ENCODE measurements around the gene UROC1.

Gene UROC1

DNA sequence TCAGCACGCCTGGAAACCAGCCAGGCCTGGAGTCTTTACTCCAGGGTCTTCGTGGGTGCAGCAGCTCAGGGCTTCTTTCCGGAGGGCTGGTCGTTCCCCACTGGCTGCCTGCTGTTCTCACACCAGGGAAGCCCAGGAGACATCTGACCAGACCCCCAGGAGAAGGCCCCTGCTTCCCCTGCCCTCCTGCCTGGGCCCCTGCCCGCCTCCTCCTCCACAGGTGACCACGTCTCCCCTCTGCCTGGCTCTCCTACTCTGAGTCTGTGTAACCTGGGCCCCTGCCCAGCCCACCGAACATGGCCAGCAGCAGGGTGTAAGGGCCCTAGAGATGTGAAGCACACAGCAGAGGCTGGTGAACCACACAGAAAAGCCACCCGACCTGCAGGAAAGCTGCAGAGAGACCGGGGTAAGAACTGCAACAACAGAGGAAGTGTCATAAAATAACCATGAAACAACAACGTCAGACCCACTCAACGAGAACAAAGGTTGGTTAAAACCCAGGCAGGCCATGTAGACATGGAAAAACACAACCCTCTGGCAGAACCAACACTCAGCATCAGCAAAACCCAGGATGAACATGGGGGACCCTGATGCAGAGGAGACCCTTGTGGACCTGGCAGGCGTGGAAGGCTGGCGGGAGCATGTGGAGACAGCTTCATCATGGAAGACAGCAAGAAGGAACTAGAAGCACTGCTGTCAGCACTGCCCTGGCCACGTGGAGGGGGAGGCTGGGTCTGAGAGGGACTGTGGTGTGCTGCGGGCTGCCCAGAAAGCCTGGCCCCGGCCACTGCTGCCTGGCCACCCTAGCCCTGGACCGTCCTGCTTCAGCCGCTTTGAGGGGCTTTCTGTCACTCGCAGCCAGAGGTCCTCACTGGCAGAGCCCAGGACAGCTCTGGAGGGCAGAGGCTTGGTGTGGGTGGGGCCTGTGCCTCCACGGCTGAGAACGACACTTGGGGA lies 20.4 kb downstream of the UROC1 start:
- Histone ChIP-seq H3K27me3 (ENCODE audit: control insufficient read depth, insufficient read depth, low read length, poor library complexity, severe bottlenecking) (no peaks in the 10 kb centered on the region), H3K27ac (ENCODE audit: insufficient read depth, low read depth, low read length, poor library complexity, severe bottlenecking) (no peak overlapping the region), H3K4me3 (ENCODE audit: insufficient read depth, low read depth, low read length) (no peak overlapping the region), H3K9me3 (ENCODE audit: control insufficient read depth, low read length) (no peaks in the 10 kb centered on the region), H3K4me1 (ENCODE audit: control insufficient read depth, insufficient read depth, low read length) (peaks cover 11% of the 10 kb centered on the region), H3K36me3 (ENCODE audit: control insufficient read depth, insufficient read depth, low read length) (no peaks in the 10 kb centered on the region)
- 85% methylated on average over 21 of the region's 21 CpGs for WGBS, 2 experiments

- WGBS, 2 experiments, result 94 to 95% methylated on average over 8 of the region's 8 CpGs
- Histone ChIP-seq H3K27ac (ENCODE audit: insufficient read depth, low read depth, low read length, poor library complexity, severe bottlenecking) (no peak overlapping the region), H3K36me3 (ENCODE audit: control insufficient read depth, insufficient read depth, low read length) (no peaks in the 10 kb centered on the region), H3K9me3 (ENCODE audit: control insufficient read depth, low read length) (no peaks in the 10 kb centered on the region), H3K27me3 (ENCODE audit: control insufficient read depth, insufficient read depth, low read length, poor library complexity, severe bottlenecking) (no peaks in the 10 kb centered on the region), H3K4me3 (ENCODE audit: insufficient read depth, low read depth, low read length) (no peak overlapping the region), H3K4me1 (ENCODE audit: control insufficient read depth, insufficient read depth, low read length) (peaks cover 3% of the 10 kb centered on the region)
Measured at GRCh38 chr3:126495786-126496185, 21.8 kb downstream of the UROC1 start.

DNA sequence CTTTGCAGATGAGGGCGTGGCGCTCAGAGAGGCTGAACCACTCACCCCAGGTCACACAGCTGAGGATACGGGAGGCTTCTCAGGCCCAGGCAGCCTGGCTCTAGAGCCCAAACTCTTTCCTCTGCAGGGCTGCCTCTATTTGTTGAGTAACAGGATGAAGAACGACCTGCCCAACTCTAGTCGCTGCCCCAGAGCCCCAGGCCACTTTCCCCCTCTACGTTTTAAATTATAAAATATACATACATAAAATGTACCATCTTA lies 22.7 kb downstream of the UROC1 start:
- Histone ChIP-seq H3K4me1 (ENCODE audit: control insufficient read depth, insufficient read depth, low read length) (peaks cover 4% of the 10 kb centered on the region), H3K27me3 (ENCODE audit: control insufficient read depth, insufficient read depth, low read length, poor library complexity, severe bottlenecking) (no peaks in the 10 kb centered on the region), H3K9me3 (ENCODE audit: control insufficient read depth, low read length) (no peaks in the 10 kb centered on the region), H3K36me3 (ENCODE audit: control insufficient read depth, insufficient read depth, low read length) (no peaks in the 10 kb centered on the region), H3K4me3 (ENCODE audit: insufficient read depth, low read depth, low read length) (no peak overlapping the region), H3K27ac (ENCODE audit: insufficient read depth, low read depth, low read length, poor library complexity, severe bottlenecking) (no peak overlapping the region)
- WGBS, 2 experiments, result 96 to 98% methylated on average over 6 of the region's 6 CpGs

- no peaks in the 10 kb centered on the region for H3K27me3 ChIP-seq (ENCODE audit: control insufficient read depth, insufficient read depth, low read length, poor library complexity, severe bottlenecking)
- H3K9me3 ChIP-seq (ENCODE audit: control insufficient read depth, low read length), result no peaks in the 10 kb centered on the region
- H3K27ac ChIP-seq (ENCODE audit: insufficient read depth, low read depth, low read length, poor library complexity, severe bottlenecking), result no peak overlapping the region
- no peak overlapping the region for H3K4me3 ChIP-seq (ENCODE audit: insufficient read depth, low read depth, low read length)
- peaks cover 4% of the 10 kb centered on the region for H3K4me1 ChIP-seq (ENCODE audit: control insufficient read depth, insufficient read depth, low read length)
- WGBS, 2 experiments, result 88 to 89% methylated on average over 12 of the region's 12 CpGs
- no peaks in the 10 kb centered on the region for H3K36me3 ChIP-seq (ENCODE audit: control insufficient read depth, insufficient read depth, low read length)
Measured at GRCh38 chr3:126494204-126494969, 23.2 kb downstream of the UROC1 start.

GRCh38 chr3:126493739-126494138 lies 23.8 kb downstream of the UROC1 start:
- no peaks in the 10 kb centered on the region for H3K36me3 ChIP-seq (ENCODE audit: control insufficient read depth, insufficient read depth, low read length)
- 86 to 90% methylated on average over 8 to 9 of the region's 9 CpGs for WGBS, 2 experiments
- H3K9me3 ChIP-seq (ENCODE audit: control insufficient read depth, low read length), result no peaks in the 10 kb centered on the region
- peaks cover 4% of the 10 kb centered on the region for H3K4me1 ChIP-seq (ENCODE audit: control insufficient read depth, insufficient read depth, low read length)
- no peak overlapping the region for H3K27ac ChIP-seq (ENCODE audit: insufficient read depth, low read depth, low read length, poor library complexity, severe bottlenecking)
- H3K27me3 ChIP-seq (ENCODE audit: control insufficient read depth, insufficient read depth, low read length, poor library complexity, severe bottlenecking), result no peaks in the 10 kb centered on the region
- no peak overlapping the region for H3K4me3 ChIP-seq (ENCODE audit: insufficient read depth, low read depth, low read length)

DNA sequence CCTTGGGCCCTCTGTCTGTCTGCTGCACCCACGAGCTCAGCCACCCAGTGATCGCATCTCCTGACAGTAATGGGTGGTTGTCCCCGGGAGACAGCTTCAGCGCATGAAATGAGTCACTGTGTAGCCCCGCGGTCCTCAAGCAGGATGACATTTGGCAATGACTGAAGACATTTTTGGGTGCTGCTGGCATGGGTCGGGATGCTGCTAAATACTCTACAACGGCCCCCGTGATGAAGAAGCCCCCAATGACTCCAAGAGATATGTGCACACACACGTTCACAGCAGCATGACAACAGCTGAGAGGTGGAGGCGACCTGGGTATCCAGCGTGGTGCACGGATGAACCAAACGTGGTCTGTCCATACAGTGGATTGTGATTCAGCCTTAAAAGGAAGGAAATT lies 24.5 kb downstream of the UROC1 start:
- Histone ChIP-seq H3K9me3 (ENCODE audit: control insufficient read depth, low read length) (no peaks in the 10 kb centered on the region), H3K36me3 (ENCODE audit: control insufficient read depth, insufficient read depth, low read length) (no peaks in the 10 kb centered on the region), H3K4me3 (ENCODE audit: insufficient read depth, low read depth, low read length) (no peak overlapping the region), H3K27ac (ENCODE audit: insufficient read depth, low read depth, low read length, poor library complexity, severe bottlenecking) (no peak overlapping the region), H3K4me1 (ENCODE audit: control insufficient read depth, insufficient read depth, low read length) (peaks cover 4% of the 10 kb centered on the region), H3K27me3 (ENCODE audit: control insufficient read depth, insufficient read depth, low read length, poor library complexity, severe bottlenecking) (no peaks in the 10 kb centered on the region)
- 89 to 91% methylated on average over 14 of the region's 14 CpGs for WGBS, 2 experiments

DNA sequence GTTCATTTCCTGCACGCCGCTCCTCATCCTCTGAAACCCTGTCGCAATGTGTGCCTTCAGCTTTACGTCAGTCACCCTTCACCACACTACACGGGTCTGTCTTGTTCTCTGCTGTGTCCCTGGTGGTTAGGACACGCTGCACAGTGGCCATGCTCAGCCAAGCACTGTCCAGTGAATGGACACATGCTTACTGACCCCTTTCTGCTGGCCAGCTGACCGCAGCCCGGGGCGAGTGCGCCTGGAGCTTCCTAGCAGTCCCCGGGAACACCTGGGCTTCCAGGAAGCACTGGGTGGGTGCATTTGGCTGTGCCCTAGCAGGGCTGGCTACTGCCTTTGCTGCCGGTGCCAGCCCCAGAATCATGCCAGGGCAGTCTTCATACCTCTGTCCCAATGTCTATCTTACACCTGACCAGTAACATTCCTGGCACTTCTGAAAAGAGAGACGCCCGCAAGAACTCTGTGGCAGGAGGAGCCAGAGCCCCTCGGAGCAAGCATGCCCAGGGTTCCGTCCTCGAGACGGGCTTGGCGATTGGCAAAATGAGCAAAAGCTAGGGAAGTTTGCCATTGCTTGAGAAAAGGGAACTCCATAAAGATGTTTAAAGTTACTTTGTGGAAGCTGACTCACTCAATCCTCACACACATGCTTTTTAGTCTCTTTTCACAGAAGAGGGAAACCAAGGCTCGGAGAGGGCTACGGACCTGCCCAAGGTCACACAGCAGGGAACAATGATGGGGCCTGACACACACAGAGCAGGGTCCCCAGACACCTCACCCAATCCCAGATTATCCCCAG lies 26.2 kb downstream of the UROC1 start:
- no peaks in the 10 kb centered on the region for H3K36me3 ChIP-seq (ENCODE audit: control insufficient read depth, insufficient read depth, low read length)
- H3K27me3 ChIP-seq (ENCODE audit: control insufficient read depth, insufficient read depth, low read length, poor library complexity, severe bottlenecking), result no peaks in the 10 kb centered on the region
- peaks cover 4% of the 10 kb centered on the region for H3K4me1 ChIP-seq (ENCODE audit: control insufficient read depth, insufficient read depth, low read length)
- no peak overlapping the region for H3K27ac ChIP-seq (ENCODE audit: insufficient read depth, low read depth, low read length, poor library complexity, severe bottlenecking)
- WGBS, 2 experiments, result 93 to 94% methylated on average over 21 of the region's 21 CpGs
- H3K4me3 ChIP-seq (ENCODE audit: insufficient read depth, low read depth, low read length), result no peak overlapping the region
- no peaks in the 10 kb centered on the region for H3K9me3 ChIP-seq (ENCODE audit: control insufficient read depth, low read length)

GRCh38 chr3:126490619-126491018 lies 27.0 kb downstream of the UROC1 start:
- Histone ChIP-seq H3K27ac (ENCODE audit: insufficient read depth, low read depth, low read length, poor library complexity, severe bottlenecking) (no peak overlapping the region), H3K9me3 (ENCODE audit: control insufficient read depth, low read length) (no peaks in the 10 kb centered on the region), H3K36me3 (ENCODE audit: control insufficient read depth, insufficient read depth, low read length) (no peaks in the 10 kb centered on the region), H3K27me3 (ENCODE audit: control insufficient read depth, insufficient read depth, low read length, poor library complexity, severe bottlenecking) (no peaks in the 10 kb centered on the region), H3K4me3 (ENCODE audit: insufficient read depth, low read depth, low read length) (no peak overlapping the region), H3K4me1 (ENCODE audit: control insufficient read depth, insufficient read depth, low read length) (peaks cover 4% of the 10 kb centered on the region)
- WGBS, 2 experiments, result 77% methylated on average over 6 of the region's 6 CpGs

DNA sequence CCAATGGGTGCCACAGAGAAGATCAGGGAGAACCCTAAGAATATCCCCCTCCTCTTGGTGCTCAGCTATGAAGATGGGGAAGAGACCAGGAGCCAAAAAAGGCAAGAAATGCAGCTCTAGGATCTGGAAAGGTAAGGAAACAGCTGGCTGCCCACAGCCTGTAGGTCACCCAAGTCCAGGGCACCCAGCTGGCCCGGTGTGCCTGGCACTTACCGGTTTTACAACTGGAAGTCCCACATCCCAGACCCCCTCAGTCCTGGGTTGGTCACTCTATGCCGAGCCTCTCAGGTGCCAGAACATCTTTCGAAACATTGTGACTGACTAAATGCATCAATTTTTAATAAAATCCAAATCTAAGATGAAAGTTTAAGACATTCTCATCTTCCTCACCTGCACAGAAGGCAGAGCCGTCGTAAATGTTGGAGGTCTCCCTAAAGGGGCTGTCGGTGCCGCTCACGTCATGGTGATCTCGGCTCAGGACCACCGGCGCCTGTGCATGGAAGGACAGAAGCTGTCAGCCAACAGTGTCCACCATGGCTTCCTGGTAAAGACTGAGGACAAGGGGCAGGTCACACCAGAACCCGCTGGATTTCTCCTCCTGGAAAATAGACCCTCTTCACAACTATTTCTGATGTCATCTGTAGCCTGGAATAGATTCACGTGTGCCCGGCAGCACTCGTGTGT lies 28.5 kb downstream of the UROC1 start:
- Histone ChIP-seq H3K27ac (ENCODE audit: insufficient read depth, low read depth, low read length, poor library complexity, severe bottlenecking) (no peak overlapping the region), H3K27me3 (ENCODE audit: control insufficient read depth, insufficient read depth, low read length, poor library complexity, severe bottlenecking) (no peaks in the 10 kb centered on the region), H3K9me3 (ENCODE audit: control insufficient read depth, low read length) (no peaks in the 10 kb centered on the region), H3K36me3 (ENCODE audit: control insufficient read depth, insufficient read depth, low read length) (no peaks in the 10 kb centered on the region), H3K4me3 (ENCODE audit: insufficient read depth, low read depth, low read length) (no peak overlapping the region), H3K4me1 (ENCODE audit: control insufficient read depth, insufficient read depth, low read length) (peaks cover 4% of the 10 kb centered on the region)
- 95 to 96% methylated on average over 16 of the region's 16 CpGs for WGBS, 2 experiments

All from ectodermal cell (in vitro differentiated cells).